Left ventricle myocardium inferior (tissue), 1 donor: ENCODE data around the gene ZNF777. TPM values are rescaled to one million over a fixed set of nuclear protein-coding genes. Genes with fewer than 3 reads are reported as not detected.
A peak's percentile ranks its signal among the peaks of the same experiment; 100 is the strongest.
"Not testable (repeated sequence)": the region's sequence is repeated elsewhere in the genome, so short reads cannot be mapped to it uniquely, and the experiment has no call there.

ENCODE experiments used
- DNase-seq: peaks from one replicate; pipeline ENCODE4 v3.0.0-alpha.2; 2020
- H3K27ac ChIP-seq: fragments of 200-600 bp; replicated peaks from 2 replicates; pipeline ENCODE4 v1.8.0; 2021
- H3K27me3 ChIP-seq: fragments of 200-600 bp; 2 replicates; pipeline ENCODE4 v1.8.0; 2021; ENCODE audit warnings: low read depth
- H3K36me3 ChIP-seq: fragments of 200-600 bp; 2 replicates; pipeline ENCODE4 v1.8.0; 2021
- H3K4me1 ChIP-seq: fragments of 200-600 bp; 2 replicates; pipeline ENCODE4 v1.8.0; 2021
- H3K4me3 ChIP-seq: fragments of 200-600 bp; 2 replicates; pipeline ENCODE4 v1.8.0; 2021; ENCODE audit warnings: mild to moderate bottlenecking, moderate library complexity
- H3K9me3 ChIP-seq: fragments of 200-600 bp; replicated peaks from 2 replicates; pipeline ENCODE4 v1.8.0; 2021
- intact Hi-C: fragments of 100-400 bp; cut with micrococcal nuclease; formaldehyde crosslinking; loops from one replicate; pipeline ENCODE4 v1.11.0; 2022
- total RNA-seq: library from RNA; stranded (reverse); fragmentation: NEBNext Ultra II Directional; extraction: Animal tissue kit (Norgen Biotek cat#: 25700); gene quantifications from one replicate; pipeline ENCODE4 v1.2.1, GENCODE V29; 2021
- TF ChIP-seq, protein P1 (sequence below): fragments of 200-600 bp; IDR thresholded peaks from 2 replicates; pipeline ENCODE4 v1.8.0; 2021; ENCODE audit warnings: antibody characterized with exemption, mild to moderate bottlenecking, borderline replicate concordance
- donor health status: DM: no; HTN: yes; CAD: no; lungs with severe emphysema.

ZNF777 gene
- total RNA-seq, 1 donor from 2014 or later, result 7.2 TPM

GRCh38 chr7:149495785-149496641 lies 35.2 kb upstream of the ZNF777 start:
- intact Hi-C loops, result loop anchor here (5.0 kb wide), 1 partner anchor 74 kb away; no protein-coding TSS in a partner anchor
- H3K36me3 ChIP-seq, result peaks cover 31% of the 10 kb centered on the region
- peak; percentile 79 for DNase-seq
- H3K9me3 ChIP-seq, result no peaks in the 10 kb centered on the region
- no peaks in the 10 kb centered on the region for H3K27me3 ChIP-seq
- H3K27ac ChIP-seq, result peak overlapping the region; percentile 89
- TF ChIP-seq, protein P1, sequence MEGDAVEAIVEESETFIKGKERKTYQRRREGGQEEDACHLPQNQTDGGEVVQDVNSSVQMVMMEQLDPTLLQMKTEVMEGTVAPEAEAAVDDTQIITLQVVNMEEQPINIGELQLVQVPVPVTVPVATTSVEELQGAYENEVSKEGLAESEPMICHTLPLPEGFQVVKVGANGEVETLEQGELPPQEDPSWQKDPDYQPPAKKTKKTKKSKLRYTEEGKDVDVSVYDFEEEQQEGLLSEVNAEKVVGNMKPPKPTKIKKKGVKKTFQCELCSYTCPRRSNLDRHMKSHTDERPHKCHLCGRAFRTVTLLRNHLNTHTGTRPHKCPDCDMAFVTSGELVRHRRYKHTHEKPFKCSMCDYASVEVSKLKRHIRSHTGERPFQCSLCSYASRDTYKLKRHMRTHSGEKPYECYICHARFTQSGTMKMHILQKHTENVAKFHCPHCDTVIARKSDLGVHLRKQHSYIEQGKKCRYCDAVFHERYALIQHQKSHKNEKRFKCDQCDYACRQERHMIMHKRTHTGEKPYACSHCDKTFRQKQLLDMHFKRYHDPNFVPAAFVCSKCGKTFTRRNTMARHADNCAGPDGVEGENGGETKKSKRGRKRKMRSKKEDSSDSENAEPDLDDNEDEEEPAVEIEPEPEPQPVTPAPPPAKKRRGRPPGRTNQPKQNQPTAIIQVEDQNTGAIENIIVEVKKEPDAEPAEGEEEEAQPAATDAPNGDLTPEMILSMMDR, result no peak
- peaks cover 33% of the 10 kb centered on the region for H3K4me1 ChIP-seq
- H3K4me3 ChIP-seq, result peak overlapping the region; percentile 83

- peak overlapping the region; percentile 89 for H3K27ac ChIP-seq
- H3K4me3 ChIP-seq, result no peak overlapping the region
- peaks cover 42% of the 10 kb centered on the region for H3K36me3 ChIP-seq
- no peaks in the 10 kb centered on the region for H3K9me3 ChIP-seq
- no peak for DNase-seq
- H3K4me1 ChIP-seq, result peaks cover 37% of the 10 kb centered on the region
- intact Hi-C loops, result loop anchor here (5.0 kb wide), 1 partner anchor 73 kb away; no protein-coding TSS in a partner anchor
- TF ChIP-seq, protein P1, result no peak
- no peaks in the 10 kb centered on the region for H3K27me3 ChIP-seq
These were observed 34.0 kb upstream of the ZNF777 start for GRCh38 chr7:149494738-149495368.

- DNase-seq, H3K27me3 ChIP-seq, H3K9me3 ChIP-seq, H3K4me3 ChIP-seq, H3K27ac ChIP-seq, intact Hi-C loops: not testable (repeated sequence)
- H3K36me3 ChIP-seq, result peaks cover 45% of the 10 kb centered on the region
- peaks cover 37% of the 10 kb centered on the region for H3K4me1 ChIP-seq
These were observed 33.1 kb upstream of the ZNF777 start for GRCh38 chr7:149493975-149494374.

- no peaks in the 10 kb centered on the region for H3K9me3 ChIP-seq
- no peaks in the 10 kb centered on the region for H3K27me3 ChIP-seq
- TF ChIP-seq, protein P1, result no peak
- H3K4me3 ChIP-seq, result no peak overlapping the region
- H3K4me1 ChIP-seq, result peaks cover 37% of the 10 kb centered on the region
- no peak overlapping the region for H3K27ac ChIP-seq
- peaks cover 49% of the 10 kb centered on the region for H3K36me3 ChIP-seq
- intact Hi-C loops, result no loop called here
- DNase-seq, result no peak
These were observed 32.5 kb upstream of the ZNF777 start for GRCh38 chr7:149493366-149493765.

DNA sequence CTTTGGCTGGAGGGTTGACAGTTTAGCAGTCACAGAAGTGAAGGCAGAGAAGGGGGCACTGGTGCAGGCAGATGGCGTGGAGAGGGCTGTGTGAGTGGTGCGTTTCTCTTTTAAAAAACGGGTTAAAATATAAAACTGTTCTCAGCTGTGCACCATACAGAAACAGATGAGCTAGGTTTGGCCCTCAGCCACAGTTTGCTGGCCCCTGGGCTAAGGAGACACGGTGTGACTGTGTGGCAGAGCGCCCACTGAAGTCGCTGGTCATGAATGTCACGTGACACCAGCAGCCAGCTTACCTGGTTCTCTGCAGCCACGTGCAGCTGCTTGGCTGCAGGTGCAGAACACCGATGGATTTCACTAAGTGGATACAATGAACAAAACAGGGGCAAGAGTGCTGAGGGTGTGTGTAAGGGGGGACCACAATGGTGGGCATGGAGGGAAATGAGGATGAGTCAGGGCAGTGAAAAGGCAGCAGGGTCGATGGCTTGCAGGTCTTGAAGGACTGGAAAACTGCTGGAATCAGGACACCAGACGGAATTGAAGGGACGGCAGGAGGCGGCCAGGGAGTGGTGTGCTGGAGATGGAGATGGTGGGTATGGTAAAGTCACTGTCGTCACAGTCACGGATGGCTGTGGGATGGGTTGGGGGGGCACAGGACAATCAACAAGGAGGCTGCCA lies 29.4 kb upstream of the ZNF777 start:
- no peak for DNase-seq
- intact Hi-C loops, result no loop called here
- TF ChIP-seq, protein P1, result no peak
- Histone ChIP-seq H3K9me3 (no peaks in the 10 kb centered on the region), H3K36me3 (peaks cover 72% of the 10 kb centered on the region), H3K4me1 (peaks cover 11% of the 10 kb centered on the region), H3K4me3 (no peak overlapping the region), H3K27me3 (no peaks in the 10 kb centered on the region), H3K27ac (no peak overlapping the region)
